Stimulated activated CD4-positive, alpha-beta T cell treated with anti-CD3 and anti-CD28 coated beads, Interleukin-1b, Interleukin-23, amount 100 ng/mL, for 48 hours (primary cell): ENCODE results near the gene MTRF1.

Source experiments
- DNase-seq: peaks from one replicate; pipeline ENCODE4 v3.0.0-alpha.2; 2020

The MTRF1 gene

GRCh38 chr13:41276824-41277223, 13.4 kb upstream of the MTRF1 start:
- no peak for DNase-seq

- no peak for DNase-seq
Measured at GRCh38 chr13:41274881-41275280, 11.5 kb upstream of the MTRF1 start.

GRCh38 chr13:41273831-41274441, 10.6 kb upstream of the MTRF1 start:
- no peak for DNase-seq

GRCh38 chr13:41271456-41272285, 8.3 kb upstream of the MTRF1 start:
- no peak for DNase-seq

- no peak for DNase-seq
Measured at GRCh38 chr13:41268764-41269163, 5.4 kb upstream of the MTRF1 start.

GRCh38 chr13:41267106-41267505, 3.7 kb upstream of the MTRF1 start:
- no peak for DNase-seq

- no peak for DNase-seq
Measured at GRCh38 chr13:41259875-41260501, 3.4 kb downstream of the MTRF1 start.

GRCh38 chr13:41257535-41257934, 5.8 kb downstream of the MTRF1 start:
- no peak for DNase-seq

- DNase-seq = no peak
Measured at GRCh38 chr13:41254902-41255301, 8.5 kb downstream of the MTRF1 start.

- no peak for DNase-seq
Measured at GRCh38 chr13:41250993-41251392, 12.4 kb downstream of the MTRF1 start.

- no peak for DNase-seq
Measured at GRCh38 chr13:41246969-41247680, 16.3 kb downstream of the MTRF1 start.

GRCh38 chr13:41244556-41244955, 18.8 kb downstream of the MTRF1 start:
- DNase-seq = no peak

GRCh38 chr13:41241626-41242025, 21.8 kb downstream of the MTRF1 start:
- no peak for DNase-seq

- no peak for DNase-seq
Measured at GRCh38 chr13:41236369-41236768, 27.0 kb downstream of the MTRF1 start.

GRCh38 chr13:41232578-41233480, 30.5 kb downstream of the MTRF1 start:
- no peak for DNase-seq

- DNase-seq = no peak
Measured at GRCh38 chr13:41231786-41232185, 31.6 kb downstream of the MTRF1 start.

GRCh38 chr13:41231025-41231677, 32.2 kb downstream of the MTRF1 start:
- DNase-seq = no peak

- no peak for DNase-seq
Measured at GRCh38 chr13:41229356-41229755, 34.0 kb downstream of the MTRF1 start.

GRCh38 chr13:41224113-41225110, 39.0 kb downstream of the MTRF1 start:
- DNase-seq = no peak

GRCh38 chr13:41222259-41222852, 41.0 kb downstream of the MTRF1 start:
- DNase-seq = peak; percentile 43
